Fibroblast of the aortic adventitia (primary cell): ENCODE results near the gene KLRC1. TPM values are rescaled to one million over a fixed set of nuclear protein-coding genes. Genes with fewer than 3 reads are reported as not detected.
"Not testable (repeated sequence)": the region's sequence is repeated elsewhere in the genome, so short reads cannot be mapped to it uniquely, and the experiment has no call there.

Source experiments
- DNase-seq: peaks from one replicate; pipeline ENCODE4 v3.0.0-alpha.2; 2010; ENCODE audit warnings: low read depth
- H3K4me3 ChIP-seq: 2 replicates; pipeline ENCODE4 v1.5.1; 2011; ENCODE audit warnings: low read depth, mild to moderate bottlenecking, control low read depth, low read length, moderate library complexity
- total RNA-seq: library from RNA; depleted of rRNA; stranded (reverse); fragments of >200 nt; gene quantifications from 2 replicates; pipeline ENCODE4 v1.2.3, GENCODE V29; 2012; ENCODE audit warnings: low replicate concordance
- TF ChIP-seq, protein P1 (sequence below): IDR thresholded peaks from 2 replicates; pipeline ENCODE4 v1.5.1; 2011; ENCODE audit warnings: mild to moderate bottlenecking, low read length, control low read depth, inconsistent platforms; ENCODE audit not compliant: insufficient read depth

KLRC1 gene
- not detected in 2 replicates for total RNA-seq

DNA sequence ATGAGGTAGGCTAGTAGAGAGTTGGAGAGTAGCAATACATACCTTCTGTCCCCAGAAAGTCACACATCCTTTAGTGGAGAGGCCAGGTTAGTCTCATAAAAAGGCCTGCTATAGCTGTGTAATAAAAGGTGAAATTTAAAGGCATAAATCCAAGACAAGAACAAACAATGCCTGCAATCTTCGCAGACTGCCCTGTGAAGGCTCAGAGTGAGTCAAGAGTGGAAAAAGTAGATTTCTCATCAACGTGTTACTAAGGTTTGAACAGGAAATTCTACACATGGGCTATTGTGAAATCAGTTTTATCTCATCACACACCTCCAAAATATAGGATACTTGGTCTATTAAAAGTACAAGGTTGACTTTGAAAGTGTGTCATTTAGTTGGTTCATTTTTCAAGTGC, at the start of gene KLRC1:
Gene KLRC1, minus strand, starts transcription at position 222 of the 400 bp plus-strand sequence. CDS start 2,221 bp downstream, outside the sequence.
- no peak within 1 kb of the TSS for H3K4me3 ChIP-seq
- DNase-seq = no peak
- TF ChIP-seq, protein P1, sequence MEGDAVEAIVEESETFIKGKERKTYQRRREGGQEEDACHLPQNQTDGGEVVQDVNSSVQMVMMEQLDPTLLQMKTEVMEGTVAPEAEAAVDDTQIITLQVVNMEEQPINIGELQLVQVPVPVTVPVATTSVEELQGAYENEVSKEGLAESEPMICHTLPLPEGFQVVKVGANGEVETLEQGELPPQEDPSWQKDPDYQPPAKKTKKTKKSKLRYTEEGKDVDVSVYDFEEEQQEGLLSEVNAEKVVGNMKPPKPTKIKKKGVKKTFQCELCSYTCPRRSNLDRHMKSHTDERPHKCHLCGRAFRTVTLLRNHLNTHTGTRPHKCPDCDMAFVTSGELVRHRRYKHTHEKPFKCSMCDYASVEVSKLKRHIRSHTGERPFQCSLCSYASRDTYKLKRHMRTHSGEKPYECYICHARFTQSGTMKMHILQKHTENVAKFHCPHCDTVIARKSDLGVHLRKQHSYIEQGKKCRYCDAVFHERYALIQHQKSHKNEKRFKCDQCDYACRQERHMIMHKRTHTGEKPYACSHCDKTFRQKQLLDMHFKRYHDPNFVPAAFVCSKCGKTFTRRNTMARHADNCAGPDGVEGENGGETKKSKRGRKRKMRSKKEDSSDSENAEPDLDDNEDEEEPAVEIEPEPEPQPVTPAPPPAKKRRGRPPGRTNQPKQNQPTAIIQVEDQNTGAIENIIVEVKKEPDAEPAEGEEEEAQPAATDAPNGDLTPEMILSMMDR = no peak

- TF ChIP-seq, protein P1 = peak; percentile 22
- no peak overlapping the region for H3K4me3 ChIP-seq
- peak; percentile 28 for DNase-seq
Measured at GRCh38 chr12:10501030-10501429, 47.9 kb upstream of the KLRC1 start.

GRCh38 chr12:10498042-10498441, 44.9 kb upstream of the KLRC1 start:
- TF ChIP-seq, protein P1 = no peak
- DNase-seq = no peak
- H3K4me3 ChIP-seq = no peak overlapping the region

- DNase-seq = no peak
- TF ChIP-seq, protein P1 = no peak
- H3K4me3 ChIP-seq = no peak overlapping the region
Measured at GRCh38 chr12:10497602-10498001, 44.4 kb upstream of the KLRC1 start.

- no peak overlapping the region for H3K4me3 ChIP-seq
- DNase-seq = no peak
- TF ChIP-seq, protein P1 = no peak
Measured at GRCh38 chr12:10491766-10492165, 38.6 kb upstream of the KLRC1 start.

- not testable (repeated sequence) for H3K4me3 ChIP-seq, DNase-seq
Measured at GRCh38 chr12:10487328-10487727, 34.2 kb upstream of the KLRC1 start.

DNA sequence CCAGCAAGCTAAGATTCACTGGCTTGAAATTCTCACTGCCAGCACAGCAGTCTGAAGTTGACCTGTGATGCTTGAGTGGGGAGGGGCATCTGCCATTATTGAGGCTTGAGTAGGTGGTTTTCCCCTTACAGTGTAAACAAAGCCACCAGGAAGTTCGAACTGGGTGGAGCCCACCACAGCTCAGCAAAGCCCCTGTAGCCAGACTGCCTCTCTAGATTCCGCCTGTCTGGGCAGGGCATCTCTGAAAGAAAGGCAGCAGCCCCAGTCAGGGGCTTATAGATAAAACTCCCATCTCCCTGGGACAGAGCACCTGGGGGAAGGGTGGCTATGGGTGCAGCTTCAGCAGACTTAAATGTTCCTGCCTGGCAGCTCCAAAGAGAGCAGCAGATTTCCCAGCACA, 28.7 kb upstream of the KLRC1 start:
- H3K4me3 ChIP-seq, DNase-seq: not testable (repeated sequence)

DNA sequence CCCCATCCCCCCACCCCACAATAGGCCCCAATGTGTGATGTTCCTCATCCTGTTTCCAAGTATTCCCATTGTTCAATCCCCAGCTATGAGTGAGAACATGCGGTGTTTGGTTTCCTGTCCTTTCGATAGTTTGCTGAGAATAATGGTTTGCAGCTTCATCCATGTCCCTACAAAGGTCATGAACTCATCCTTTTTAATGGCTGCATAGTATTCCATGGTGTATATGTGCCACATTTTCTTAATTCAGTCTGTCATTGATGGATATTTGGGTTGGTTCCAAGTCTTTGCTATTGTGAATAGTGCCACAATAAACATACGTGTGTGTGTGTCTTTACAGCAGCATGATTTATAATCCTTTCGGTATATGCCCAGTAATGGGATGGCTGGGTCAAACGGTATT, 19.6 kb upstream of the KLRC1 start:
- not testable (repeated sequence) for H3K4me3 ChIP-seq, DNase-seq

GRCh38 chr12:10469701-10470100, 16.5 kb upstream of the KLRC1 start:
- no peak overlapping the region for H3K4me3 ChIP-seq

More at GRCh38 chr12:10469701-10470100, 16.5 kb upstream of the KLRC1 start:
- TF ChIP-seq, protein P1 = no peak
- no peak for DNase-seq
